Measurements from ENCODE around the gene ZNF581. TPM values are rescaled to one million over a fixed set of nuclear protein-coding genes. Genes with fewer than 3 reads are reported as not detected.

ZNF581 gene
- total RNA-seq, 1 experiment from 2014 or later, result 39.0 TPM

DNA sequence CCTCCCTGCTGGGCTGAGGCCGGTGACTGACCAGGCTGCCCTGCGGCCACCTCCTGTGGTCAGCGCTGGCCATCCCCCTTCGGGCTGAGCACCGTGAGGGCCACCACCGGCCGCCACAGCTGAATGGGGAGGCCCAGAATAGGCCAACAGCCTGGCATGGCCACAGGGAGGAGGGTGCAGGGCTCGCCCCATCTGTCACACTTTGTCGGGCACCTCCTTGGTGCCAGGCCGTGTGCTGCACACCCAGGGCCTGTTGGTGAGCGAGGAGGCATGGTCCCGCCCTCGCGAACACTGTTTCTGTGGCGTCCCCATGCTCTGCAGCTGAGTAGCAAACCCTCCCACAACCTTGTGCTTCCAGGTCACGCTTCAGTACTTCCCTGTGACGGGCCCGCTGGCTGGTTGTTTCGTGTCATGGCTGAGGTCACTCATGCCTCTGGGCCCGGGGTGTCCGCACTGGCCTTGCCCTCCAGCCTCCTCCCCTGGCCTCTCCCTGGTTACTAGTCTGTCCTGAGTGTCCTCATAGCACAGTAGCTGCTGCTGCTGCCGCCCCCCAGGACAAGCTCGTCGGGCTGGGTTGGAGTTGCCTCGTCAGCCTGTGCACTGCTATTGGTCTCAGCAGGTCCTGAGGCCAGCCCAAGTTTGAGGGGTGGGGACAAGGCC is 46.8 kb downstream of the ZNF581 start:
- ChIA-PET POLR2A (interaction anchor here (0.6 kb wide), 1 partner anchor 16 kb away, joined by 4 read pairs; no protein-coding TSS in a partner anchor), CTCF (no interaction called here)
- no peak for TF ChIP-seq SIN3A (IDR thresholded peaks at IDR 0.05; ENCODE audit: borderline replicate concordance, insufficient read depth, low read depth, low read length)
- TF ChIP-seq TCF7L2 (IDR thresholded peaks at IDR 0.05; ENCODE audit: low read depth, low read length), result no peak
- TF ChIP-seq, protein P1, sequence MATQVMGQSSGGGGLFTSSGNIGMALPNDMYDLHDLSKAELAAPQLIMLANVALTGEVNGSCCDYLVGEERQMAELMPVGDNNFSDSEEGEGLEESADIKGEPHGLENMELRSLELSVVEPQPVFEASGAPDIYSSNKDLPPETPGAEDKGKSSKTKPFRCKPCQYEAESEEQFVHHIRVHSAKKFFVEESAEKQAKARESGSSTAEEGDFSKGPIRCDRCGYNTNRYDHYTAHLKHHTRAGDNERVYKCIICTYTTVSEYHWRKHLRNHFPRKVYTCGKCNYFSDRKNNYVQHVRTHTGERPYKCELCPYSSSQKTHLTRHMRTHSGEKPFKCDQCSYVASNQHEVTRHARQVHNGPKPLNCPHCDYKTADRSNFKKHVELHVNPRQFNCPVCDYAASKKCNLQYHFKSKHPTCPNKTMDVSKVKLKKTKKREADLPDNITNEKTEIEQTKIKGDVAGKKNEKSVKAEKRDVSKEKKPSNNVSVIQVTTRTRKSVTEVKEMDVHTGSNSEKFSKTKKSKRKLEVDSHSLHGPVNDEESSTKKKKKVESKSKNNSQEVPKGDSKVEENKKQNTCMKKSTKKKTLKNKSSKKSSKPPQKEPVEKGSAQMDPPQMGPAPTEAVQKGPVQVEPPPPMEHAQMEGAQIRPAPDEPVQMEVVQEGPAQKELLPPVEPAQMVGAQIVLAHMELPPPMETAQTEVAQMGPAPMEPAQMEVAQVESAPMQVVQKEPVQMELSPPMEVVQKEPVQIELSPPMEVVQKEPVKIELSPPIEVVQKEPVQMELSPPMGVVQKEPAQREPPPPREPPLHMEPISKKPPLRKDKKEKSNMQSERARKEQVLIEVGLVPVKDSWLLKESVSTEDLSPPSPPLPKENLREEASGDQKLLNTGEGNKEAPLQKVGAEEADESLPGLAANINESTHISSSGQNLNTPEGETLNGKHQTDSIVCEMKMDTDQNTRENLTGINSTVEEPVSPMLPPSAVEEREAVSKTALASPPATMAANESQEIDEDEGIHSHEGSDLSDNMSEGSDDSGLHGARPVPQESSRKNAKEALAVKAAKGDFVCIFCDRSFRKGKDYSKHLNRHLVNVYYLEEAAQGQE (IDR thresholded peaks at IDR 0.05; ENCODE audit: insufficient read depth in 1 of 2, low read depth in 2 of 2, low read length in 1 of 2), result no peak
- TF ChIP-seq, protein P2, sequence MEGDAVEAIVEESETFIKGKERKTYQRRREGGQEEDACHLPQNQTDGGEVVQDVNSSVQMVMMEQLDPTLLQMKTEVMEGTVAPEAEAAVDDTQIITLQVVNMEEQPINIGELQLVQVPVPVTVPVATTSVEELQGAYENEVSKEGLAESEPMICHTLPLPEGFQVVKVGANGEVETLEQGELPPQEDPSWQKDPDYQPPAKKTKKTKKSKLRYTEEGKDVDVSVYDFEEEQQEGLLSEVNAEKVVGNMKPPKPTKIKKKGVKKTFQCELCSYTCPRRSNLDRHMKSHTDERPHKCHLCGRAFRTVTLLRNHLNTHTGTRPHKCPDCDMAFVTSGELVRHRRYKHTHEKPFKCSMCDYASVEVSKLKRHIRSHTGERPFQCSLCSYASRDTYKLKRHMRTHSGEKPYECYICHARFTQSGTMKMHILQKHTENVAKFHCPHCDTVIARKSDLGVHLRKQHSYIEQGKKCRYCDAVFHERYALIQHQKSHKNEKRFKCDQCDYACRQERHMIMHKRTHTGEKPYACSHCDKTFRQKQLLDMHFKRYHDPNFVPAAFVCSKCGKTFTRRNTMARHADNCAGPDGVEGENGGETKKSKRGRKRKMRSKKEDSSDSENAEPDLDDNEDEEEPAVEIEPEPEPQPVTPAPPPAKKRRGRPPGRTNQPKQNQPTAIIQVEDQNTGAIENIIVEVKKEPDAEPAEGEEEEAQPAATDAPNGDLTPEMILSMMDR (IDR thresholded peaks at IDR 0.05), result no peak
- no peak for TF ChIP-seq POLR2AphosphoS5 (IDR thresholded peaks at IDR 0.05; ENCODE audit: low read depth, low read length)
- in situ Hi-C loops (cut with HindIII; ENCODE audit: low pct_unique_long_range_greater_than_20kb, low sequenced_read_pairs) (no loop called here), intact Hi-C loops (cut with micrococcal nuclease; ENCODE audit: unreplicated experiment) (no loop called here)
- H3K36me3 ChIP-seq (ENCODE audit: control insufficient read depth, insufficient read depth, low read length), result no peaks in the 10 kb centered on the region; the same call in none of the 2 replicates
- H3K27ac ChIP-seq (ENCODE audit: low read length), result no peak overlapping the region
- BruUV-seq (replicated peaks), result no TSS peak
- H3K27me3 ChIP-seq (ENCODE audit: control insufficient read depth, insufficient read depth, low read length), result no peaks in the 10 kb centered on the region
- no peak overlapping the region for H3K4me3 ChIP-seq (ENCODE audit: low read depth in 2 of 2, low read length in 2 of 2)
- DNase-seq (ENCODE audit: low read depth, low spot score) (no peak), ATAC-seq (0 out of 2 replicates have a peak, but pooled peaks have one; percentile 4)
- no peaks in the 10 kb centered on the region for H3K9me3 ChIP-seq (ENCODE audit: control insufficient read depth, insufficient read depth, low read depth, low read length)
- H3K4me1 ChIP-seq (ENCODE audit: control insufficient read depth, insufficient read depth, low read length), result peaks cover 3% of the 10 kb centered on the region; the same call in 1 of the 2 replicates

DNA sequence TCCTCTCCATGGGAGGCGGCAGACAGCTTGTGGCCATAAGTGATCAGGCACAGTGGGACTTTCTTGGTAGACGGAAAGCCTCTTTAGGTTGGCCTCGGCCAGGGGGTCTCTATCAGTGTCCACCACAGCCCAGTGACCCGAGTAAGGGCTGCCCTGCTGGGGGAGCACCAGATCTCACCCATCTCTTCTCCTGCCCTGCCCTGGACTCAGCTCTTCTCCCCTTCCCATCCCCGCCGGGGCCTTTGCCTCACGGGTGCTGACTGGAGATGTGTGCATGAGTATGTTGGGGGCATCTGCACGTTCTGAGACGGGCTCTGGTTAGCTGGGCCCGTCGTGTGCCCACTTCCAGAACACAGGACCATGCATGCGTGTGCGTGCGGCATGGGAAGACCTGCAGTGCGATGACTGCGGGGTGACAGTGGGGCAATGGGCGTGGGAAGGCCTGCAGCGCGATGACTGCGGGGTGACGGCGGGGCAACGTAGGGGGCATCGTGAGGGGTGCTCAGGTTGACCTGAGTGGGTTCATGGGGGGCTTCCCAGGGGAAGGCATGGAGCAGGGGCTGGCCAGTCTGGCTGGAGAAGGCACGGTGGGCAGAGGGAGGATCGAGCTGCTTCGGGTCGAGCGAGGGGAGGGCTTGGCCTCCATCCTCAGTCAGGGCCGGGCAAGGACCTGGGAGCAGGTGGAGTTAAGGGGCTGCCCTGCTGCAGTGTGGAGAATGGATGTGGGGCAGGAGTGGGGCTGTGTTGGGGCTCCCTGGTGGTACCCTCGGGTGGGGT is 47.5 kb downstream of the ZNF581 start:
- POLR2A ChIA-PET, result interaction anchor here (0.6 kb wide), 1 partner anchor 390 kb away, joined by 3 read pairs; no protein-coding TSS in a partner anchor
- TF ChIP-seq POLR2AphosphoS5 (IDR thresholded peaks at IDR 0.05; ENCODE audit: low read depth, low read length) (no peak), TCF7L2 (IDR thresholded peaks at IDR 0.05; ENCODE audit: low read depth, low read length) (no peak), SIN3A (IDR thresholded peaks at IDR 0.05; ENCODE audit: borderline replicate concordance, insufficient read depth, low read depth, low read length) (no peak)
- TF ChIP-seq, protein P1 (IDR thresholded peaks at IDR 0.05; ENCODE audit: insufficient read depth in 1 of 2, low read depth in 2 of 2, low read length in 1 of 2), result no peak
- TF ChIP-seq, protein P2 (IDR thresholded peaks at IDR 0.05), result no peak
- ATAC-seq (no peak), DNase-seq (ENCODE audit: low read depth, low spot score) (no peak)
- Histone ChIP-seq H3K4me1 (ENCODE audit: control insufficient read depth, insufficient read depth, low read length) (peaks cover 3% of the 10 kb centered on the region; the same call in 1 of the 2 replicates), H3K36me3 (ENCODE audit: control insufficient read depth, insufficient read depth, low read length) (peaks cover 2% of the 10 kb centered on the region), H3K4me3 (ENCODE audit: low read depth in 2 of 2, low read length in 2 of 2) (no peak overlapping the region), H3K27ac (ENCODE audit: low read length) (no peak overlapping the region), H3K27me3 (ENCODE audit: control insufficient read depth, insufficient read depth, low read length) (no peaks in the 10 kb centered on the region), H3K9me3 (ENCODE audit: control insufficient read depth, insufficient read depth, low read depth, low read length) (no peaks in the 10 kb centered on the region)
- in situ Hi-C loops (cut with HindIII; ENCODE audit: low pct_unique_long_range_greater_than_20kb, low sequenced_read_pairs) (no loop called here), intact Hi-C loops (cut with micrococcal nuclease; ENCODE audit: unreplicated experiment) (no loop called here)
- CTCF ChIA-PET, result interaction anchor here (0.7 kb wide), 1 partner anchor 86 kb away, joined by 14 read pairs; no protein-coding TSS in a partner anchor
- no TSS peak for BruUV-seq (replicated peaks)
